HG03521 (cell line): ENCODE data around the gene TIAM1.

ENCODE experiments used
- ATAC-seq: cut with Tn5 transposase; IDR thresholded peaks from one replicate; pipeline ENCODE4 v1.9.1; 2021; ENCODE audit warnings: mild to moderate bottlenecking, moderate library complexity; ENCODE audit not compliant: unreplicated experiment

The TIAM1 gene, protein sequence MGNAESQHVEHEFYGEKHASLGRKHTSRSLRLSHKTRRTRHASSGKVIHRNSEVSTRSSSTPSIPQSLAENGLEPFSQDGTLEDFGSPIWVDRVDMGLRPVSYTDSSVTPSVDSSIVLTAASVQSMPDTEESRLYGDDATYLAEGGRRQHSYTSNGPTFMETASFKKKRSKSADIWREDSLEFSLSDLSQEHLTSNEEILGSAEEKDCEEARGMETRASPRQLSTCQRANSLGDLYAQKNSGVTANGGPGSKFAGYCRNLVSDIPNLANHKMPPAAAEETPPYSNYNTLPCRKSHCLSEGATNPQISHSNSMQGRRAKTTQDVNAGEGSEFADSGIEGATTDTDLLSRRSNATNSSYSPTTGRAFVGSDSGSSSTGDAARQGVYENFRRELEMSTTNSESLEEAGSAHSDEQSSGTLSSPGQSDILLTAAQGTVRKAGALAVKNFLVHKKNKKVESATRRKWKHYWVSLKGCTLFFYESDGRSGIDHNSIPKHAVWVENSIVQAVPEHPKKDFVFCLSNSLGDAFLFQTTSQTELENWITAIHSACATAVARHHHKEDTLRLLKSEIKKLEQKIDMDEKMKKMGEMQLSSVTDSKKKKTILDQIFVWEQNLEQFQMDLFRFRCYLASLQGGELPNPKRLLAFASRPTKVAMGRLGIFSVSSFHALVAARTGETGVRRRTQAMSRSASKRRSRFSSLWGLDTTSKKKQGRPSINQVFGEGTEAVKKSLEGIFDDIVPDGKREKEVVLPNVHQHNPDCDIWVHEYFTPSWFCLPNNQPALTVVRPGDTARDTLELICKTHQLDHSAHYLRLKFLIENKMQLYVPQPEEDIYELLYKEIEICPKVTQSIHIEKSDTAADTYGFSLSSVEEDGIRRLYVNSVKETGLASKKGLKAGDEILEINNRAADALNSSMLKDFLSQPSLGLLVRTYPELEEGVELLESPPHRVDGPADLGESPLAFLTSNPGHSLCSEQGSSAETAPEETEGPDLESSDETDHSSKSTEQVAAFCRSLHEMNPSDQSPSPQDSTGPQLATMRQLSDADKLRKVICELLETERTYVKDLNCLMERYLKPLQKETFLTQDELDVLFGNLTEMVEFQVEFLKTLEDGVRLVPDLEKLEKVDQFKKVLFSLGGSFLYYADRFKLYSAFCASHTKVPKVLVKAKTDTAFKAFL (N-terminal part only)

GRCh38 chr21:31343680-31344480 is at the start of gene TIAM1:
TSS of gene TIAM1 (minus strand) at chr21:31344261. CDS start at chr21:31266972, 77,289 bp downstream.
- no peak for ATAC-seq

DNA sequence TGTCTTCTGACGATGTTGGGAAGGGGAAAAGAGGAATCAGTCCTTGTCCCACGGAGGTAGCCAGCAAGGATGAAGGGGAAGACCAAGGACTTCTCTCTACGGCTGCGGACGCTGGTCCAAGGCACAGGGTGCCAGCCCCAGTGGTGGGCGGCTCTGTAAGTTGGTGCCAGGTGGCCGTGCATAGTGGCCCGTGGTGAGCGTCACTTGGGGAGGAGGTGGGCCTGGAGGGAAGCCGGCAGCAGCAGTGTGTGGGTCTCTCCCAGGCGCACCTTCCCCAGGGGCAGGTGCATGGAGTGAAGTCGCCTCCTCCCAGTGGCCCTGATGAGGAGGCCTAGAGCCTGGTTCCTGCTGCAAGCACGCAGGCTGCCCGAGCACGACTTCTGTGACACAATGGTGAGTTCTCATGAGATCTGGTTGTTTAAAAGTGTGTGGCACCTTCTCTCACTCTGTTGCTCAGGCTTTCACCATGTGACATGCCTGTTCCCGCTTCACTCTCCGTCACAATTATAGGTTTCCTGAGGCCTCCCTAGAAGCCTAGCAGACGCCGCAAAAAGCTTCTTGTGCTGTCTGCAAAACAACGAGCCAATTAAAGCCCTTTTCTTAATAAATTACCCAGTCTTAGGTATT is 43.6 kb upstream of the TIAM1 start:
- ATAC-seq = no peak

DNA sequence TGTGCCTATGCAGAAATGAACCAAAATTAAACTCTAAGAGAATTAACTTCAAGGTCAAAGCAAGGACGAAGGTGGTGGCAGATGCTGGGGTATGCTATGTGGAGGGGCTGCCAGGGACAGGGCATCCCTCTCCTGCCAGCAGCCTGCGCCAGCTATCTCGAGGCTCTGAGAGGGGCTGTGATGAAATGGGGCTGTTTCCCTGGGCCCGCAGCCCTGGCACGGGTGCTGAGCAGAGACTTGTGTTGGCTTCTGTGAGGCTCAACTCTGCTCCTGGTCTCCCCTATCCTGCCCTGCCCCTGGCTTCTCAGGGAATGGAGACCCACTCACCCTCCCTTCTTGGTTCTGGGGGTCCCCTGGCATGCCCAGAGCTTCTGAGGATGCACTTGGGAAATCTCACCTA is 41.9 kb upstream of the TIAM1 start:
- no peak for ATAC-seq

DNA sequence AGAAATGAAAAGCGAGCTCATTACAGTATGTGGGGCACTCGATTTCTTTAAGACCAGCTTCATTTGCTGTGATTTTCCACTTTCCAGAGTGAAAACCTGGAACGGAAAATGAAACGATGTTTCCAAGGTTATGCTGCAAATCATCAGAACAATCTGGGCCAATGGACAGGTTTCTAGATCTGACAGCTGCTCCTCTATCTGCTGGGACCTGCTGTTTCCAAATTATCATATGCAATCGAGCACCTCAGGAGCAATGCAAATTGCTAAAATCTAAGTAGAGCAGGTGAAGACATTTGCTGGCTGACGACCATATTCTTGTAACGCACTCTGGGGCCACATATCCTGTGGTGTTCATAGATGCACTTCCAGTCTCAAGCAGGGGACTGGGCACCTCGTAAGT is 39.7 kb upstream of the TIAM1 start:
- no peak for ATAC-seq

- ATAC-seq = no peak
Measured at GRCh38 chr21:31382060-31382459, 38.0 kb upstream of the TIAM1 start.

- ATAC-seq = no peak
Measured at GRCh38 chr21:31376301-31376700, 32.2 kb upstream of the TIAM1 start.

DNA sequence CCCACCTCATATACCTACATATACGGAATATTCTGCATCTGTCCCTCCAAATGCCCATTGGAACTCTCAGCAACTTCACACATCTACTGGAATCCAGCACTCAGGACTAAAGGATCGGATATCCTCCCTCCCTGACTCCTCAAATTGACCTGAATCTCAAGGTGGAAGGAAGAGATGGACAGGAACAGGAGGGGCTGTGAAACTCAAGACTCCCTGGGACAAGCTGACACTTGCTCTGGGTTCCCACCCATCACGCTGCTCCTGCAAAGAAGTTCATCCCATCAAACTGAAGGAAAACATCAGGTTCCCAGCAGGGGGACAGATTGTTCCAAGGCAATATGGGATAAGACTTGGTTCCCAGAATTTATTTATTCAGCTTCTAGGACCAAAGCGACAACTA is 30.3 kb upstream of the TIAM1 start:
- no peak for ATAC-seq

DNA sequence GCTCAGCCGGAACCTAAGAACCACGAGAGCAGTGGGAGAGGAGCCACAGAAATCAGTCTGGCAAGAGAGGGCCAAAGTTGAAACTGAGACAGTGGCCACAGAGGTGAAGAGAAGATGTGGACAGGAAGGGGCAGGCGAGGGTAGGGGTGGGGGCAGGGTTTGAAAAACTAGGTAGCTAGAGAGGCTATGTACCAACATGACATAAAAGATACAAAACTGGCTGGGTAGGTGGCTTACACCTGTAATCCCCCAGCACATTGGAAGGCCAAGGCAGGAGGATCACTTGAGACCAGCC is 28.4 kb upstream of the TIAM1 start:
- ATAC-seq = no peak

- ATAC-seq = no peak
Measured at GRCh38 chr21:31371715-31372470, 27.8 kb upstream of the TIAM1 start.

DNA sequence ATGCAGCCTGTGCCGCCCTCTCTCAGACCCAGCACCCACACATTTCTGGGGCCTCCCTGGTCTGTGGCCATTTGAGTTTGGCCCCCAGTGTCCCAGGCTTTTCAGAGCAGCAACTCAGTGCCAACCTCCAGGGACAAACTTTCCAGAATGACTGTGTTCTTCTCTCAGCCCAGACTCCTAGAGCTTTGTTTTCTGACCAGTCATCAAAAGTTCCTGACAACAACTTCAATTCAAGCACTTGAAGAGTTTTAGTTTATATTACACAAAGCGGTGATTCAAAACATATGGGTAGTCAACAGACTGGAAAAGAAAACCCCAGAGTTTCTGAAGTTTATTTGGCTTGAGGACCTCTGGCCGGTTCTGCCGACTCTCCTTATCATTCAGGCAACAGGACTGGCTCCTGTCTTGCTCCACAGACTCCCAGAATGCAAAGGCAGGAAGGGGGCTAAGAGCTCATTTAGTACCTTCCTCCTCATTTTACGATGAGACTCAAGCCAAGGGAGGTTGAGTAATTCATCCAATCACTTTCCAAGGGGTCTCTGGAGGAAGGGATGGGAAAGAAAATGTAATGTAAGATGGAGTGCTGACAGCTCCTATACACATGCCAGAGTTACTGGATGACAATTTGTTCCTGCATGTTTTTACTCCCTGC is 27.0 kb upstream of the TIAM1 start:
- no peak for ATAC-seq

DNA sequence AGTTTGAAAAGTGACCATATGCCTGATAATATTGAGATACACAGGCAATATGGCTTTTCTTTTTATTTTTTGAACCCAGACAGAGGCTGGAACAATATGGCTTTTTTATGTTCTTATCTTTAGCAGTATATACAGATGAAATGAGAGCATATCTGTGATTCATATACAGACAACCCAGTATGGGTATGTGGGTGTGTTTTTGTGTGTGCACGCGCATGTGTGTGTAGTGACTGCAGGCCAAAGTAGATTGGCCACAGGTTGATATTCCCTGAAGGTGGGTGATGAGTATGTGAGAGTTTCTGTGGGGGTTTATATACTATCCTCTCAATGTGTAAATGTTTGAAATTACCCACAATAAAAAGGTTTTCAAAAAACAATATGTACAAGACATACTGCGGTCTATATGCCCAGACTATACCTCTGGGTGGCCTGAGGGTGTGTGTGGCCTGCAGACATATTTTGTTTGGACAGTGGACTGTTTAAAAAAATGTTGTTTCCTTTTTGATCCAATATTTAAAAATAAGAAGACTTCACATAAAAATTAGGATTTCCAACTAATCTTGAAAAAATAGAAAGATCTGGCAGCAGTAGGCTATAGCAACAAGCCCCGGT is 26.3 kb upstream of the TIAM1 start:
- no peak for ATAC-seq

GRCh38 chr21:31368361-31368760 is 24.3 kb upstream of the TIAM1 start:
- ATAC-seq = no peak

- ATAC-seq = no peak
Measured at GRCh38 chr21:31367801-31368200, 23.7 kb upstream of the TIAM1 start.

- no peak for ATAC-seq
Measured at GRCh38 chr21:31366825-31367224, 22.8 kb upstream of the TIAM1 start.

- no peak for ATAC-seq
Measured at GRCh38 chr21:31364253-31364945, 20.3 kb upstream of the TIAM1 start.

DNA sequence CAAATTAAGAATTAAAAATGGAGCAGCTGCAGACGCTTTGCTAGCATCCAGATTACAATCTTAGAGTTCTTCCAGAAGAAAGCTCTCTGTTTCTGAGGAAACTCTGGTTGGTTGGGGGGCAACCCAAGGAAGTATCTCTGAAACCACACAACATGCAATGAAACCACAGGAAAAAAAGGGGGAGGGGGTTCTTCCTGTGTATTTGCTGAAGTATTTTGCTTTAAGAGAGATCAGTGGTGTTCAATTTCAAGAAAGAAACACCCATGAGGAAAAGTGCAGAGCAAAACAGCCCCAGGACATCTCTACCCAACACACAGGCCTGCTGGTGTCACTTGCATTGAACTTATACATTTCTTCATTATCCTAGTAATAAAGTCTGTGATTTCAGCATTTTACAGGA is 19.7 kb upstream of the TIAM1 start:
- no peak for ATAC-seq

DNA sequence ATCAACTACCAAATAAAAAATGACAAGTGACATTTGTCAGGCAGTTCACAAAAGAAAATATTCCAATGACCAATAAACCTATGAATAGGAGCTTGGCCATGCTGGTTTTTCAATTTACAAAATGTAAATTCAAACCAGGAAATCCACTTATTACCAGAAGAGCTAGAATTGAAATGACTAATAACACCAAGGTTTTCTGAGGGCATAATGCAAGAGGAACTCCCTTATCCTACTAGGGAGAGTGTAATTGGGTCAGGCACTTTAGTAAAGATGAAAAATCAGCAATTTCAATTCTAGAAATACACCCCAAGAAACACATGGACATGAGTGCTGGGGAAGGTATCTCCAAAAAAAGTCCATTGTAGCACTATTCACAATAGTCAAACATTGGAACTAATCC is 16.7 kb upstream of the TIAM1 start:
- ATAC-seq = no peak

- ATAC-seq = no peak
Measured at GRCh38 chr21:31358158-31358557, 14.1 kb upstream of the TIAM1 start.
